HEK293 (cell line): ENCODE results near the gene CNIH3.

Source experiments
- CTCF ChIA-PET: fragments of 350-600 bp; formaldehyde crosslinking; extraction: SDS; loops from one replicate; lab custom pipeline; 2021; ENCODE audit warnings: antibody characterized with exemption; lab: Yijun Ruan, JAX
- POLR2A ChIA-PET: fragments of 300-600 bp; formaldehyde crosslinking; extraction: SDS; loops from one replicate; lab custom pipeline; 2020; ENCODE audit warnings: antibody characterized with exemption, inconsistent platforms; lab: Yijun Ruan, JAX
- H3K27ac ChIP-seq: fragments of 200-500 bp; sonication (Bioruptor generic); 2 replicates; pipeline ENCODE4 v1.5.1; 2014; ENCODE audit warnings: low read depth, low read length, control low read depth, inconsistent platforms; ENCODE audit errors: extremely low read depth
- H3K36me3 ChIP-seq, 2 experiments: fragments of 200-500 bp in 1 of 2; sonication (Bioruptor generic) in 1 of 2; 1 replicate in 1 of 2; 2 replicates in 1 of 2; pipeline ENCODE4 v1.5.1; 2014 to 2017; ENCODE audit warnings: inconsistent platforms in 2 of 2, low read length in 2 of 2; ENCODE audit not compliant: control insufficient read depth in 2 of 2, insufficient read depth in 1 of 2
- H3K4me1 ChIP-seq: fragments of 200-500 bp; sonication (Bioruptor generic); 2 replicates; pipeline ENCODE4 v1.5.1; 2014; ENCODE audit warnings: mild to moderate bottlenecking, low read length, inconsistent platforms; ENCODE audit not compliant: control insufficient read depth, insufficient read depth
- H3K4me3 ChIP-seq: 2 replicates; pipeline ENCODE4 v1.5.1; 2011; ENCODE audit warnings: low read depth, mild to moderate bottlenecking, control low read depth, low read length, moderate library complexity
- H3K9me3 ChIP-seq: fragments of 200-500 bp; sonication (Bioruptor generic); 2 replicates; pipeline ENCODE4 v1.5.1; 2014; ENCODE audit warnings: low read depth, low read length, inconsistent platforms; ENCODE audit not compliant: control insufficient read depth, insufficient read depth
- EGR2 ChIP-seq: fragments of 450-650 bp; formaldehyde crosslinking; IDR thresholded peaks from 2 replicates; pipeline ENCODE4 v1.5.1; 2016; ENCODE audit warnings: low read depth, missing biosample characterization, missing genetic modification characterization
- TCF7L2 ChIP-seq: IDR thresholded peaks from 2 replicates; pipeline ENCODE4 v1.6.1; 2011; ENCODE audit warnings: low read depth, mild to moderate bottlenecking, inconsistent platforms, low read length, moderate library complexity, borderline replicate concordance
- ZNF138 ChIP-seq: fragments of 450-650 bp; formaldehyde crosslinking; IDR thresholded peaks from 2 replicates; pipeline ENCODE4 v1.5.1; 2016; ENCODE audit warnings: missing biosample characterization, missing genetic modification characterization, borderline replicate concordance
- ZNF16 ChIP-seq: fragments of 450-650 bp; formaldehyde crosslinking; IDR thresholded peaks from 2 replicates; pipeline ENCODE4 v1.5.1; 2016; ENCODE audit warnings: low read depth, missing biosample characterization, missing genetic modification characterization
- ZNF292 ChIP-seq: fragments of 450-650 bp; formaldehyde crosslinking; IDR thresholded peaks from 2 replicates; pipeline ENCODE4 v1.5.1; 2016; ENCODE audit warnings: low read depth, missing biosample characterization, missing genetic modification characterization, borderline replicate concordance
- ZNF548 ChIP-seq: fragments of 450-650 bp; formaldehyde crosslinking; IDR thresholded peaks from 2 replicates; pipeline ENCODE4 v1.5.1; 2016; ENCODE audit warnings: missing biosample characterization, missing genetic modification characterization
- ZNF654 ChIP-seq: fragments of 450-650 bp; formaldehyde crosslinking; IDR thresholded peaks from 2 replicates; pipeline ENCODE4 v1.5.1; 2016; ENCODE audit warnings: low read depth, missing biosample characterization, missing genetic modification characterization
- ZNF768 ChIP-seq: fragments of 450-650 bp; formaldehyde crosslinking; IDR thresholded peaks from 2 replicates; pipeline ENCODE4 v1.5.1; 2018; ENCODE audit warnings: missing biosample characterization, mild to moderate bottlenecking, missing genetic modification characterization
- TF ChIP-seq, protein P1 (sequence below): fragments of 450-650 bp; formaldehyde crosslinking; IDR thresholded peaks from 2 replicates; pipeline ENCODE4 v1.5.1; 2016; ENCODE audit warnings: missing biosample characterization, missing genetic modification characterization
- TF ChIP-seq, protein P2 (sequence below): fragments of 450-650 bp; formaldehyde crosslinking; IDR thresholded peaks from 2 replicates; pipeline ENCODE4 v1.5.1; 2017; ENCODE audit warnings: missing biosample characterization, missing genetic modification characterization
- TF ChIP-seq, protein P3 (sequence below): fragments of 450-650 bp; formaldehyde crosslinking; conservative IDR thresholded peaks from 2 replicates; pipeline ENCODE4 v1.5.1; 2016; ENCODE audit warnings: low read depth, missing biosample characterization, missing genetic modification characterization
- TF ChIP-seq, protein P4 (sequence below): fragments of 450-650 bp; formaldehyde crosslinking; IDR thresholded peaks from 2 replicates; pipeline ENCODE4 v1.5.1; 2017; ENCODE audit warnings: missing biosample characterization, mild to moderate bottlenecking, missing genetic modification characterization, moderate library complexity
- TF ChIP-seq, protein P5 (sequence below): fragments of 450-650 bp; formaldehyde crosslinking; IDR thresholded peaks from 2 replicates; pipeline ENCODE4 v1.5.1; 2017; ENCODE audit warnings: missing biosample characterization, missing genetic modification characterization

CNIH3 gene

DNA sequence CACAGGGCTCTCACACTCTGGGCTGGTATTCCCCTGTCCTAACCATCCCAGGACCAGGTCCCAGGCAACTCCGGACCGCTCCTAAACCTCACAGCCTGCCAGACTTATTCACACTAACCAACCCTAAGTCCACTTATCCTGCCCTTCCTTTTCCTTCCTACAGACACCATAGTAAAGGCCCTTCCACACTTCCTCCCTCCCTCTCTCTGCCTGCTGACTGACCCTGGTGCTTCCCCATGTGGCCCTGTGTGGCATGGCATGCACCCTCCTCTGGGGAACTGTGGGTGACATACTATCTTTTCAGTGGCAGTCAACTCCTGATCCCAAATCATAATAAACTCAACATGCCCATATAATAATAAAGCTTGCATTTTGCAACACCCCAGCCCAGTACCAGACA lies 158.3 kb downstream of the CNIH3 start:
- Histone ChIP-seq H3K4me3 (no peak overlapping the region), H3K36me3 (no peaks in the 10 kb centered on the region), H3K4me1 (peaks cover 4% of the 10 kb centered on the region; the same call in 1 of the 2 replicates), H3K27ac (no peak overlapping the region), H3K9me3 (no peaks in the 10 kb centered on the region)
- POLR2A ChIA-PET, result no interaction called here
- CTCF ChIA-PET, result interaction anchor here (0.6 to 1.9 kb wide), 5 partner anchors 11 to 156 kb away, joined by 3 to 10 read pairs (median 5); no protein-coding TSS in a partner anchor
- TF ChIP-seq ZNF548 (tag by site-specific recombination), result no peak
- TF ChIP-seq, protein P1, sequence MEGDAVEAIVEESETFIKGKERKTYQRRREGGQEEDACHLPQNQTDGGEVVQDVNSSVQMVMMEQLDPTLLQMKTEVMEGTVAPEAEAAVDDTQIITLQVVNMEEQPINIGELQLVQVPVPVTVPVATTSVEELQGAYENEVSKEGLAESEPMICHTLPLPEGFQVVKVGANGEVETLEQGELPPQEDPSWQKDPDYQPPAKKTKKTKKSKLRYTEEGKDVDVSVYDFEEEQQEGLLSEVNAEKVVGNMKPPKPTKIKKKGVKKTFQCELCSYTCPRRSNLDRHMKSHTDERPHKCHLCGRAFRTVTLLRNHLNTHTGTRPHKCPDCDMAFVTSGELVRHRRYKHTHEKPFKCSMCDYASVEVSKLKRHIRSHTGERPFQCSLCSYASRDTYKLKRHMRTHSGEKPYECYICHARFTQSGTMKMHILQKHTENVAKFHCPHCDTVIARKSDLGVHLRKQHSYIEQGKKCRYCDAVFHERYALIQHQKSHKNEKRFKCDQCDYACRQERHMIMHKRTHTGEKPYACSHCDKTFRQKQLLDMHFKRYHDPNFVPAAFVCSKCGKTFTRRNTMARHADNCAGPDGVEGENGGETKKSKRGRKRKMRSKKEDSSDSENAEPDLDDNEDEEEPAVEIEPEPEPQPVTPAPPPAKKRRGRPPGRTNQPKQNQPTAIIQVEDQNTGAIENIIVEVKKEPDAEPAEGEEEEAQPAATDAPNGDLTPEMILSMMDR (tag by site-specific recombination), result peak; percentile 50; the same call in 1 of the 2 replicates

DNA sequence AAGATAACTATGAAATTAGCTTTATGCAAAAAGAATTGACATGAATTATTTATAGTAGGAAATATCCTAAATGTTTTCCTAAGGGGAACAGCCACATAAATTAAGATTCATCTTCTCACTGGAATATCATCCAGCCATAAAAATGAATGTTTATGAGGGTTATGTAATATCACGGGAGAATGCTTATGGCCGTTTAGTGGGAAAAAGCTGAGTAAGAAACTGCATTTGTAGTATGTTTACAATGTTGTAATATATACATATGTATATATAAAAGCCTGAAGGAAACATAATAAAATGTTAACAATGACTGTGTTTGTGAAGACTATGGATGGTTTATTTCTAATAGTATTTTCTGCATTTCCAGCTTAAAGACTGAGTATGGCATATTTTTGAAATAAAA lies 161.1 kb downstream of the CNIH3 start:
- TF ChIP-seq ZNF292 (tag by site-specific recombination) (no peak), ZNF138 (tag by site-specific recombination) (no peak), ZNF654 (tag by site-specific recombination) (no peak), TCF7L2 (no peak), ZNF16 (tag by site-specific recombination) (no peak)
- TF ChIP-seq, protein P2, sequence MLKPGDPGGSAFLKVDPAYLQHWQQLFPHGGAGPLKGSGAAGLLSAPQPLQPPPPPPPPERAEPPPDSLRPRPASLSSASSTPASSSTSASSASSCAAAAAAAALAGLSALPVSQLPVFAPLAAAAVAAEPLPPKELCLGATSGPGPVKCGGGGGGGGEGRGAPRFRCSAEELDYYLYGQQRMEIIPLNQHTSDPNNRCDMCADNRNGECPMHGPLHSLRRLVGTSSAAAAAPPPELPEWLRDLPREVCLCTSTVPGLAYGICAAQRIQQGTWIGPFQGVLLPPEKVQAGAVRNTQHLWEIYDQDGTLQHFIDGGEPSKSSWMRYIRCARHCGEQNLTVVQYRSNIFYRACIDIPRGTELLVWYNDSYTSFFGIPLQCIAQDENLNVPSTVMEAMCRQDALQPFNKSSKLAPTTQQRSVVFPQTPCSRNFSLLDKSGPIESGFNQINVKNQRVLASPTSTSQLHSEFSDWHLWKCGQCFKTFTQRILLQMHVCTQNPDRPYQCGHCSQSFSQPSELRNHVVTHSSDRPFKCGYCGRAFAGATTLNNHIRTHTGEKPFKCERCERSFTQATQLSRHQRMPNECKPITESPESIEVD (tag by site-specific recombination), result peak; percentile 52
- TF ChIP-seq, protein P1 (tag by site-specific recombination), result no peak
- Histone ChIP-seq H3K4me1 (peaks cover 8% of the 10 kb centered on the region), H3K36me3 (no peaks in the 10 kb centered on the region), H3K4me3 (no peak overlapping the region), H3K27ac (no peak overlapping the region), H3K9me3 (no peaks in the 10 kb centered on the region)
- ChIA-PET POLR2A (no interaction called here), CTCF (interaction anchor here (1.4 to 1.8 kb wide), 2 partner anchors 75 to 146 kb away, joined by 3 to 4 read pairs; no protein-coding TSS in a partner anchor)

DNA sequence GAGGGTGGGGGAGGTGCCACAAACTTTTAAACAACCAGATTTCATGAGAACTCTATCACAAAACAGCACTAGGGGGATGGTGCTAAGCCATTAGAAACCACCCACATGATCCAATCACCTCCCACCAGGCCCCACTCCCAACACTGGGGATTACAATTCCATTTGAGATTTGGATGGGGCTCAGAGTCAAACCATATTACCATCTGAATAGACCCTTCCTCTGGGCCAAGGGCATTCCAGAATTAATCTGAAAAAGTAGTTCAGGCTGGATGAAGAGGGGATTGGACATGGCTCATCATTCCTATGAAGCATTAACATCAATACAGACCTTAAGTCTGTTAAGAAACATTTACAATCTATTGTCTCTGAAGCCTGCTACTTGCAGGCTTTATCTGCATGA lies 163.4 kb downstream of the CNIH3 start:
- ChIA-PET CTCF (no interaction called here), POLR2A (no interaction called here)
- H3K4me1 ChIP-seq, result peaks cover 8% of the 10 kb centered on the region
- H3K36me3 ChIP-seq, result no peaks in the 10 kb centered on the region
- no peak overlapping the region for H3K27ac ChIP-seq
- H3K4me3 ChIP-seq, result no peak overlapping the region
- H3K9me3 ChIP-seq, result no peaks in the 10 kb centered on the region
- TF ChIP-seq ZNF768 (tag by site-specific recombination), result no peak
- TF ChIP-seq, protein P3, sequence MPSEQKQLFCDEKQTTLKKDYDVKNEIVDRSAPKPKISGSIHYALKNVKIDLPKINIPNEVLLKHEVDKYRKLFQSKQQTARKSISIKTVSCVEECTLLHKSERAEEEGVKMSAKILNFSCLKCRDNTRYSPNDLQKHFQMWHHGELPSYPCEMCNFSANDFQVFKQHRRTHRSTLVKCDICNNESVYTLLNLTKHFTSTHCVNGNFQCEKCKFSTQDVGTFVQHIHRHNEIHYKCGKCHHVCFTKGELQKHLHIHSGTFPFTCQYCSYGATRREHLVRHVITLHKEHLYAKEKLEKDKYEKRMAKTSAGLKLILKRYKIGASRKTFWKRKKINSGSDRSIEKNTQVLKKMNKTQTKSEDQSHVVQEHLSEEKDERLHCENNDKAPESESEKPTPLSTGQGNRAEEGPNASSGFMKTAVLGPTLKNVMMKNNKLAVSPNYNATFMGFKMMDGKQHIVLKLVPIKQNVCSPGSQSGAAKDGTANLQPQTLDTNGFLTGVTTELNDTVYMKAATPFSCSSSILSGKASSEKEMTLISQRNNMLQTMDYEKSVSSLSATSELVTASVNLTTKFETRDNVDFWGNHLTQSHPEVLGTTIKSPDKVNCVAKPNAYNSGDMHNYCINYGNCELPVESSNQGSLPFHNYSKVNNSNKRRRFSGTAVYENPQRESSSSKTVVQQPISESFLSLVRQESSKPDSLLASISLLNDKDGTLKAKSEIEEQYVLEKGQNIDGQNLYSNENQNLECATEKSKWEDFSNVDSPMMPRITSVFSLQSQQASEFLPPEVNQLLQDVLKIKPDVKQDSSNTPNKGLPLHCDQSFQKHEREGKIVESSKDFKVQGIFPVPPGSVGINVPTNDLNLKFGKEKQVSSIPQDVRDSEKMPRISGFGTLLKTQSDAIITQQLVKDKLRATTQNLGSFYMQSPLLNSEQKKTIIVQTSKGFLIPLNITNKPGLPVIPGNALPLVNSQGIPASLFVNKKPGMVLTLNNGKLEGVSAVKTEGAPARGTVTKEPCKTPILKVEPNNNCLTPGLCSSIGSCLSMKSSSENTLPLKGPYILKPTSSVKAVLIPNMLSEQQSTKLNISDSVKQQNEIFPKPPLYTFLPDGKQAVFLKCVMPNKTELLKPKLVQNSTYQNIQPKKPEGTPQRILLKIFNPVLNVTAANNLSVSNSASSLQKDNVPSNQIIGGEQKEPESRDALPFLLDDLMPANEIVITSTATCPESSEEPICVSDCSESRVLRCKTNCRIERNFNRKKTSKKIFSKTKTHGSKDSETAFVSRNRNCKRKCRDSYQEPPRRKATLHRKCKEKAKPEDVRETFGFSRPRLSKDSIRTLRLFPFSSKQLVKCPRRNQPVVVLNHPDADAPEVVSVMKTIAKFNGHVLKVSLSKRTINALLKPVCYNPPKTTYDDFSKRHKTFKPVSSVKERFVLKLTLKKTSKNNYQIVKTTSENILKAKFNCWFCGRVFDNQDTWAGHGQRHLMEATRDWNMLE (tag by site-specific recombination), result no peak
- TF ChIP-seq ZNF292 (tag by site-specific recombination), result no peak
- TF ChIP-seq, protein P4, sequence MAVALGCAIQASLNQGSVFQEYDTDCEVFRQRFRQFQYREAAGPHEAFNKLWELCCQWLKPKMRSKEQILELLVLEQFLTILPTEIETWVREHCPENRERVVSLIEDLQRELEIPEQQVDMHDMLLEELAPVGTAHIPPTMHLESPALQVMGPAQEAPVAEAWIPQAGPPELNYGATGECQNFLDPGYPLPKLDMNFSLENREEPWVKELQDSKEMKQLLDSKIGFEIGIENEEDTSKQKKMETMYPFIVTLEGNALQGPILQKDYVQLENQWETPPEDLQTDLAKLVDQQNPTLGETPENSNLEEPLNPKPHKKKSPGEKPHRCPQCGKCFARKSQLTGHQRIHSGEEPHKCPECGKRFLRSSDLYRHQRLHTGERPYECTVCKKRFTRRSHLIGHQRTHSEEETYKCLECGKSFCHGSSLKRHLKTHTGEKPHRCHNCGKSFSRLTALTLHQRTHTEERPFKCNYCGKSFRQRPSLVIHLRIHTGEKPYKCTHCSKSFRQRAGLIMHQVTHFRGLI (tag by site-specific recombination), result no peak
- TF ChIP-seq, protein P5, sequence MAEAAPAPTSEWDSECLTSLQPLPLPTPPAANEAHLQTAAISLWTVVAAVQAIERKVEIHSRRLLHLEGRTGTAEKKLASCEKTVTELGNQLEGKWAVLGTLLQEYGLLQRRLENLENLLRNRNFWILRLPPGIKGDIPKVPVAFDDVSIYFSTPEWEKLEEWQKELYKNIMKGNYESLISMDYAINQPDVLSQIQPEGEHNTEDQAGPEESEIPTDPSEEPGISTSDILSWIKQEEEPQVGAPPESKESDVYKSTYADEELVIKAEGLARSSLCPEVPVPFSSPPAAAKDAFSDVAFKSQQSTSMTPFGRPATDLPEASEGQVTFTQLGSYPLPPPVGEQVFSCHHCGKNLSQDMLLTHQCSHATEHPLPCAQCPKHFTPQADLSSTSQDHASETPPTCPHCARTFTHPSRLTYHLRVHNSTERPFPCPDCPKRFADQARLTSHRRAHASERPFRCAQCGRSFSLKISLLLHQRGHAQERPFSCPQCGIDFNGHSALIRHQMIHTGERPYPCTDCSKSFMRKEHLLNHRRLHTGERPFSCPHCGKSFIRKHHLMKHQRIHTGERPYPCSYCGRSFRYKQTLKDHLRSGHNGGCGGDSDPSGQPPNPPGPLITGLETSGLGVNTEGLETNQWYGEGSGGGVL (tag by site-specific recombination), result no peak
- TF ChIP-seq EGR2, result 0 out of 2 replicates have a peak, but pooled peaks have one; percentile 17
